Mucosa of rectum (tissue), 2 donors: Measurements from ENCODE around the gene TSFM.
"Not testable (repeated sequence)": the region's sequence is repeated elsewhere in the genome, so short reads cannot be mapped to it uniquely, and the experiment has no call there.

Source experiments
- H3K27ac ChIP-seq, 2 donors: one replicate each; pipeline ENCODE4 v1.7.0; 2013; ENCODE audit warnings: inconsistent platforms in 2 of 2, low read depth in 2 of 2, low read length in 2 of 2
- H3K27me3 ChIP-seq, 2 donors: one replicate each; pipeline ENCODE4 v1.7.0; 2013; ENCODE audit warnings: low read length in 2 of 2; ENCODE audit not compliant: control insufficient read depth in 2 of 2, insufficient read depth in 2 of 2
- H3K36me3 ChIP-seq, 2 donors: one replicate each; pipeline ENCODE4 v1.7.0; 2013; ENCODE audit warnings: low read length in 2 of 2; ENCODE audit not compliant: control insufficient read depth in 2 of 2, insufficient read depth in 2 of 2
- H3K4me1 ChIP-seq, 2 donors: one replicate each; pipeline ENCODE4 v1.7.0; 2013; ENCODE audit warnings: low read length in 2 of 2, mild to moderate bottlenecking in 1 of 2; ENCODE audit not compliant: control insufficient read depth in 2 of 2, insufficient read depth in 2 of 2
- H3K4me3 ChIP-seq, 2 donors: one replicate each; pipeline ENCODE4 v1.7.0; 2013; ENCODE audit warnings: low read length in 2 of 2
- H3K9ac ChIP-seq, 2 donors: one replicate each; pipeline ENCODE4 v1.7.0; 2013; ENCODE audit warnings: low read length in 2 of 2, low read depth in 1 of 2, mild to moderate bottlenecking in 1 of 2
- H3K9me3 ChIP-seq, 2 donors: one replicate each; pipeline ENCODE4 v1.7.0; 2013; ENCODE audit warnings: low read length in 2 of 2; ENCODE audit not compliant: control insufficient read depth in 2 of 2
- donor health status: healthy.
- donor health status: Normal muscosa, but diverticular disease.

TSFM gene

GRCh38 chr12:57813971-57814772 lies 31.6 kb downstream of the TSFM start:
- H3K9me3 ChIP-seq, result no peaks in the 10 kb centered on the region
- no peak overlapping the region for H3K27ac ChIP-seq
- H3K9ac ChIP-seq, result no peak overlapping the region
- H3K4me1 ChIP-seq, result peaks cover 14 to 21% of the 10 kb centered on the region in 2 donors
- H3K27me3 ChIP-seq, result no peaks in the 10 kb centered on the region
- peaks cover 21 to 30% of the 10 kb centered on the region in 2 donors for H3K36me3 ChIP-seq
- no peak overlapping the region for H3K4me3 ChIP-seq

GRCh38 chr12:57815177-57816000 lies 32.8 kb downstream of the TSFM start:
- peaks cover 14 to 23% of the 10 kb centered on the region in 2 donors for H3K36me3 ChIP-seq
- no peak overlapping the region for H3K4me3 ChIP-seq
- no peak overlapping the region for H3K9ac ChIP-seq
- H3K27me3 ChIP-seq, result no peaks in the 10 kb centered on the region
- H3K4me1 ChIP-seq, result peaks cover 14 to 21% of the 10 kb centered on the region in 2 donors
- H3K27ac ChIP-seq, result no peak overlapping the region
- H3K9me3 ChIP-seq, result no peaks in the 10 kb centered on the region

GRCh38 chr12:57816001-57816854 lies 33.6 kb downstream of the TSFM start:
- H3K27ac ChIP-seq, result no peak overlapping the region
- peaks cover 14 to 21% of the 10 kb centered on the region in 2 donors for H3K4me1 ChIP-seq
- H3K9ac ChIP-seq, result no peak overlapping the region
- H3K27me3 ChIP-seq, result no peaks in the 10 kb centered on the region
- H3K36me3 ChIP-seq, result peaks cover 9 to 18% of the 10 kb centered on the region in 2 donors
- H3K4me3 ChIP-seq, result no peak overlapping the region
- H3K9me3 ChIP-seq, result no peaks in the 10 kb centered on the region

- no peak overlapping the region for H3K4me3 ChIP-seq
- no peaks in the 10 kb centered on the region for H3K9me3 ChIP-seq
- no peak overlapping the region for H3K27ac ChIP-seq
- H3K4me1 ChIP-seq, result peaks cover 14 to 21% of the 10 kb centered on the region in 2 donors
- H3K27me3 ChIP-seq, result no peaks in the 10 kb centered on the region
- peaks cover 13 to 17% of the 10 kb centered on the region in 2 donors for H3K36me3 ChIP-seq
- no peak overlapping the region for H3K9ac ChIP-seq
These were observed 34.2 kb downstream of the TSFM start for GRCh38 chr12:57816855-57817151.

- Histone ChIP-seq H3K27me3 (no peaks in the 10 kb centered on the region), H3K4me1 (peaks cover 14 to 21% of the 10 kb centered on the region in 2 donors), H3K27ac (peak overlapping the region in 1 of 2 donors; percentile 10), H3K9ac (no peak overlapping the region), H3K4me3 (peak overlapping the region in 1 of 2 donors; percentile 17), H3K36me3 (peaks cover 19 to 24% of the 10 kb centered on the region in 2 donors), H3K9me3 (no peaks in the 10 kb centered on the region)
These were observed 34.8 kb downstream of the TSFM start for GRCh38 chr12:57817261-57817989.

- Histone ChIP-seq H3K36me3 (peaks cover 21 to 26% of the 10 kb centered on the region in 2 donors), H3K4me1 (peaks cover 14 to 21% of the 10 kb centered on the region in 2 donors)
- H3K9ac ChIP-seq, H3K9me3 ChIP-seq, H3K27ac ChIP-seq, H3K27me3 ChIP-seq, H3K4me3 ChIP-seq: not testable (repeated sequence)
These were observed 35.4 kb downstream of the TSFM start for GRCh38 chr12:57817990-57818331.

- H3K27ac ChIP-seq, H3K9me3 ChIP-seq, H3K9ac ChIP-seq, H3K27me3 ChIP-seq, H3K4me3 ChIP-seq: not testable (repeated sequence)
- H3K4me1 ChIP-seq, result peaks cover 14 to 21% of the 10 kb centered on the region in 2 donors
- peaks cover 39 to 45% of the 10 kb centered on the region in 2 donors for H3K36me3 ChIP-seq
These were observed 37.5 kb downstream of the TSFM start for GRCh38 chr12:57820119-57820518.

- H3K9me3 ChIP-seq, H3K4me3 ChIP-seq, H3K27me3 ChIP-seq, H3K27ac ChIP-seq, H3K9ac ChIP-seq: not testable (repeated sequence)
- H3K4me1 ChIP-seq, result peaks cover 14 to 15% of the 10 kb centered on the region in 2 donors
- peaks cover 48 to 54% of the 10 kb centered on the region in 2 donors for H3K36me3 ChIP-seq
These were observed 38.4 kb downstream of the TSFM start for GRCh38 chr12:57821015-57821414.

- H3K4me1 ChIP-seq, result peaks cover 9 to 11% of the 10 kb centered on the region in 2 donors
- H3K27me3 ChIP-seq, result no peaks in the 10 kb centered on the region
- no peaks in the 10 kb centered on the region for H3K9me3 ChIP-seq
- H3K36me3 ChIP-seq, result peaks cover 54 to 60% of the 10 kb centered on the region in 2 donors
- no peak overlapping the region for H3K4me3 ChIP-seq
- no peak overlapping the region for H3K27ac ChIP-seq
- no peak overlapping the region for H3K9ac ChIP-seq
These were observed 39.1 kb downstream of the TSFM start for GRCh38 chr12:57821474-57822214.
